Retinal pigment epithelial cell (primary cell): Measurements from ENCODE around the gene FNDC1.
A peak's percentile ranks its signal among the peaks of the same experiment; 100 is the strongest.

ENCODE experiments used
- DNase-seq: peaks from one replicate; pipeline ENCODE4 v3.0.0-alpha.2; 2010; ENCODE audit warnings: low read depth
- H3K4me3 ChIP-seq: 2 replicates; pipeline ENCODE4 v1.5.1; 2011; ENCODE audit warnings: mild to moderate bottlenecking, low read length, control low read depth, moderate library complexity
- CTCF ChIP-seq: conservative IDR thresholded peaks from 2 replicates; pipeline ENCODE4 v1.5.1; 2011; ENCODE audit warnings: low read depth, low read length, control low read depth, inconsistent platforms

The FNDC1 gene

GRCh38 chr6:159127701-159128100, 41.5 kb upstream of the FNDC1 start:
- no peak for TF ChIP-seq CTCF
- H3K4me3 ChIP-seq, result no peak overlapping the region
- no peak for DNase-seq

GRCh38 chr6:159128978-159129377, 40.2 kb upstream of the FNDC1 start:
- H3K4me3 ChIP-seq, result no peak overlapping the region
- DNase-seq, result no peak
- no peak for TF ChIP-seq CTCF

- TF ChIP-seq CTCF, result no peak
- no peak overlapping the region for H3K4me3 ChIP-seq
- no peak for DNase-seq
Observed at GRCh38 chr6:159130846-159131245, 38.4 kb upstream of the FNDC1 start.

- no peak for DNase-seq
- TF ChIP-seq CTCF, result no peak
- H3K4me3 ChIP-seq, result no peak overlapping the region
Observed at GRCh38 chr6:159131709-159132108, 37.5 kb upstream of the FNDC1 start.

GRCh38 chr6:159132664-159133063, 36.5 kb upstream of the FNDC1 start:
- TF ChIP-seq CTCF, result no peak
- H3K4me3 ChIP-seq, result no peak overlapping the region
- DNase-seq, result no peak

GRCh38 chr6:159134701-159135364, 34.4 kb upstream of the FNDC1 start:
- TF ChIP-seq CTCF, result peak; percentile 100
- no peak for DNase-seq
- H3K4me3 ChIP-seq, result no peak overlapping the region

GRCh38 chr6:159137676-159138075, 31.5 kb upstream of the FNDC1 start:
- DNase-seq, result no peak
- no peak overlapping the region for H3K4me3 ChIP-seq
- no peak for TF ChIP-seq CTCF
